Fibroblast of the aortic adventitia (primary cell): Measurements from ENCODE around the gene MOAP1. TPM values are rescaled to one million over a fixed set of nuclear protein-coding genes. Genes with fewer than 3 reads are reported as not detected.
"Not testable (repeated sequence)": the region's sequence is repeated elsewhere in the genome, so short reads cannot be mapped to it uniquely, and the experiment has no call there.

ENCODE experiments used
- DNase-seq: peaks from one replicate; pipeline ENCODE4 v3.0.0-alpha.2; 2010; ENCODE audit warnings: low read depth
- H3K4me3 ChIP-seq: 2 replicates; pipeline ENCODE4 v1.5.1; 2011; ENCODE audit warnings: low read depth, mild to moderate bottlenecking, control low read depth, low read length, moderate library complexity
- total RNA-seq: library from RNA; depleted of rRNA; stranded (reverse); fragments of >200 nt; gene quantifications from 2 replicates; pipeline ENCODE4 v1.2.3, GENCODE V29; 2012; ENCODE audit warnings: low replicate concordance
- TF ChIP-seq, protein P1 (sequence below): IDR thresholded peaks from 2 replicates; pipeline ENCODE4 v1.5.1; 2011; ENCODE audit warnings: mild to moderate bottlenecking, low read length, control low read depth, inconsistent platforms; ENCODE audit not compliant: insufficient read depth

The MOAP1 gene
- total RNA-seq, 1 donor, result 12.7 TPM

DNA sequence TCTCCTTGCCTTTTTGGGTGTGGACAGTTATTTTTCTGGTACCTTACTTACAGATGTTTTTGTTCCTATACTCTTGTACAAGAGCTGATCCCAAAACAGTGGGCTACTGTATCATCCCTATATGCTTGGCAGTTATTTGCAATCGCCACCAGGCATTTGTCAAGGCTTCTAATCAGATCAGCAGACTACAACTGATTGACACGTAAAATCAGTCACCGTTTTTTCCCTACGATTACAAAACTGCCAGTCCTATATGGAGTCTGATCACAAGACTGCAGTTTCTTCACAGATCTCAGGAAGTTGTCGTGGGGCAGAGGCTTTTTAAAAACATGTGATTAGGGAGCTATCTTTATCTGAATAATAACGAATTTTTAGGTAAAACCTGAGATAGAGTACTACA, 1.8 kb upstream of the MOAP1 start:
- H3K4me3 ChIP-seq, result peak overlapping the region; percentile 1
- TF ChIP-seq, protein P1, sequence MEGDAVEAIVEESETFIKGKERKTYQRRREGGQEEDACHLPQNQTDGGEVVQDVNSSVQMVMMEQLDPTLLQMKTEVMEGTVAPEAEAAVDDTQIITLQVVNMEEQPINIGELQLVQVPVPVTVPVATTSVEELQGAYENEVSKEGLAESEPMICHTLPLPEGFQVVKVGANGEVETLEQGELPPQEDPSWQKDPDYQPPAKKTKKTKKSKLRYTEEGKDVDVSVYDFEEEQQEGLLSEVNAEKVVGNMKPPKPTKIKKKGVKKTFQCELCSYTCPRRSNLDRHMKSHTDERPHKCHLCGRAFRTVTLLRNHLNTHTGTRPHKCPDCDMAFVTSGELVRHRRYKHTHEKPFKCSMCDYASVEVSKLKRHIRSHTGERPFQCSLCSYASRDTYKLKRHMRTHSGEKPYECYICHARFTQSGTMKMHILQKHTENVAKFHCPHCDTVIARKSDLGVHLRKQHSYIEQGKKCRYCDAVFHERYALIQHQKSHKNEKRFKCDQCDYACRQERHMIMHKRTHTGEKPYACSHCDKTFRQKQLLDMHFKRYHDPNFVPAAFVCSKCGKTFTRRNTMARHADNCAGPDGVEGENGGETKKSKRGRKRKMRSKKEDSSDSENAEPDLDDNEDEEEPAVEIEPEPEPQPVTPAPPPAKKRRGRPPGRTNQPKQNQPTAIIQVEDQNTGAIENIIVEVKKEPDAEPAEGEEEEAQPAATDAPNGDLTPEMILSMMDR, result no peak
- DNase-seq, result no peak

- DNase-seq, result peak; percentile 14
- peak overlapping the region; percentile 96 for H3K4me3 ChIP-seq
- TF ChIP-seq, protein P1, result no peak
Measured at GRCh38 chr14:93185349-93185720, 638 bp upstream of the MOAP1 start.

- peak overlapping the region; percentile 96 for H3K4me3 ChIP-seq
- no peak for DNase-seq
- TF ChIP-seq, protein P1, result no peak
Measured at GRCh38 chr14:93183596-93184317, 940 bp downstream of the MOAP1 start.

DNA sequence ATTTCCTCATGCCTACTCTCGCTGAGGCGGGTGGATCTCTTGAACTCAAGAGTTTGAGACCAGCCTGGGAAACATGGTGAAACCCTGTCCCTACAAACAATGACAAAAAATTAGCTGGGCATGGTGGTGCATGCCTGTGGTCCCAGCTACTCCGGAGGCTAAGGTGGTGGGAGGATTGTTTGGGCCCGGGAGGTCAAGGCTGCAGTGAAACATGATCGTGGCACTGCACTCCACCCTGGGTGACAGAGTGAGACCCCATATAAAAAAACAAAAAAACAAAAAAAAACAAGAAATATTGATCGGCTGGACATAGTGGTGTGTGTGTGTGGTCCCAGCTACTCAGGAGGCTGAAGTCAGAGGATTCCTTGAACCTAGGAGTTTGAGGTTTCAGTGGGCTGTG, 9.2 kb downstream of the MOAP1 start:
- TF ChIP-seq, protein P1, result no peak
- no peak overlapping the region for H3K4me3 ChIP-seq
- DNase-seq, result no peak

- DNase-seq, H3K4me3 ChIP-seq: not testable (repeated sequence)
Measured at GRCh38 chr14:93174731-93175130, 10.0 kb downstream of the MOAP1 start.

DNA sequence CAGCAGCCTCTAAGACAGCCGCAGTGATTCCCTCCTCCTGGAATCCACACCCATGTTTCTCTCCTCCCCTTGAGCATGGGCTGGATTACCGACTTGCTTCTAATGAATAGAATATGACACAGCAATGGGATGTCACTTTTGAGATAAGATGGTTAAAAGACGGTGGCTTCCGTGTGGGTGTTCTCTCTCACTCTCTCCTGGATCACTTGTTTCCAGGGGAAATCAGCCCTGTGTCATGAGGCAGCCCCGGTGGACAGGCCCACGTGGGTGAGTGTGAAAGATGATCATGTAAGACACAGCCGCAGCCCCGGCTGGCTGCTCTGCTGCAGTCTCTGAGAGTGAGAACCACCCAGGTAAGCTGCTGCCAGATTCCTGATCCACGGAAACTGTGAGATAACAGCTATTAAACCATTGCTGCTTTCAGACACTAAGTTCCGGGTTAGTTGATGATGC, 10.7 kb downstream of the MOAP1 start:
- TF ChIP-seq, protein P1, result no peak
- DNase-seq, result peak; percentile 10
- no peak overlapping the region for H3K4me3 ChIP-seq

GRCh38 chr14:93171376-93171775, 13.3 kb downstream of the MOAP1 start:
- no peak for DNase-seq
- no peak overlapping the region for H3K4me3 ChIP-seq
- TF ChIP-seq, protein P1, result no peak

- not testable (repeated sequence) for DNase-seq, H3K4me3 ChIP-seq
Measured at GRCh38 chr14:93170141-93170540, 14.6 kb downstream of the MOAP1 start.

DNA sequence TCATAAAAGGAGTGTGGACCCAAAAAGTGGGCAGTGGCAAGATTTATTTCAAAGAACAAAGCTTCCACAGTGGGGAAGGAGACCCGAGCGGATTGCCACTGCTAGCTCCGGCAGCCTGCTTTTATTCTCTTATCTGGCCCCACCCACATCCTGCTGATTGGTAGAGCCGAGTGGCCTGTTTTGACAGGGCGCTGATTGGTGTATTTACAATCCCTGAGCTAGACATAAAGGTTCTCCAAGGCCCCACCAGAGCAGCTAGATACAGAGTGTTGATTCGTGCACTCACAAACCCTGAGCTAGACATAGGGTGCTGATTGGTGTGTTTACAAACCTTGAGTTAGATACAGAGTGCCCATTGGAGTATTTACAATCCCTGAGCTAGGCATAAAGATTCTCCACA, 15.1 kb downstream of the MOAP1 start:
- not testable (repeated sequence) for DNase-seq, H3K4me3 ChIP-seq

- DNase-seq, H3K4me3 ChIP-seq: not testable (repeated sequence)
Measured at GRCh38 chr14:93168610-93169009, 16.1 kb downstream of the MOAP1 start.

DNA sequence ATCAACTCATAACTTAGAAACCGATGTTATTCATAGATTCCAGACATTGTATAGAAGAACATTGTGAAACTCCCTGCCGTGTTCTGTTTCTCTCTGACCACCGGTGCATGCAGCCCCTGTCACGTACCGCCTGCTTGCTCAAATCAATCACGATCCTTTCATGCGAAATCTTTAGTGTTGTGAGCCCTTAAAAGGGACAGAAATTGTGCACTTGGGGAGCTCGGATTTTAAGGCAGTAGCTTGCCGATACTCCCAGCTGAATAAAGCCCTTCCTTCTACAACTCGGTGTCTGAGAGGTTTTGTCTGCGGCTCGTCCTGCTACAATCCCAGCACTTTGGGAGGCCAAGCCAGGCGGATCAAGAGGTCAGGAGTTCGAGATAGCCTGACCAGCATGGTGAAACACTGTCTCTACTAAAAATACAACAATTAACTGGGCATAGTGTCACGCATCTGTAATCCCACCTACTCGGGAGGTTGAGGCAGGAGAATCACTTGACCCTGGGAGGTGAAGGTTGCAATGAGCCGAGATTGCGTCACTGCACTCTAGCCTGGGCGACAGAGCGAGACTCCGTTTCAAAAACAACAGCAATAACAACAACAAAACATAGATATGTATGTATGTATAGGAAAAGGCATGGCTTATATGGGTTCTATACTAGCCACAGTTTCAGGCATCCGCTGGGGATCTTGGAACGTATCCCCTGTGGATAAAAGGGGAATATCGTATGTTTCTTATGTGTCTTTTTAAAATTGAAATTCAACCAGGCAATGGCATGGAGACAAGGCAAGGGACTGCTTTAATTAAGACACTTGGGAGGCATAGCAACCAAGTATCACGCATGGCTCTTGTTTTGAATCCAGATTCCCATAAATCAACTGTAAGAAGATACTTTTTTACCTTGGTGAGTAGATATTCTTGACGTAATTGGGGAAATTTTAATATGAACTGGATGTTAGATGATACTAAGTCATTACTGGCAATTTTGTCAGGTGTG, 19.1 kb downstream of the MOAP1 start:
- DNase-seq, result not testable (repeated sequence)

More for the DNA sequence above, 19.1 kb downstream of the MOAP1 start:
- H3K4me3 ChIP-seq, result not testable (repeated sequence)
